Measurements from ENCODE around the gene LAMTOR2. TPM values are rescaled to one million over a fixed set of nuclear protein-coding genes. Genes with fewer than 3 reads are reported as not detected.

Gene LAMTOR2
- total and polyA plus RNA-seq, 9 of the 15 experiments (the other 6 are each of a cell fraction or from before 2014, with no cell fraction given) = 39.0 to 161 (median 74.6) TPM

- ATAC-seq (no peak), FAIRE-seq (no peak), DNase-seq (ENCODE audit: extremely low read depth in 1 of 4, low spot score in 3 of 4) (no peak)
- Histone ChIP-seq H4K20me1 (replicated peaks; ENCODE audit: control insufficient read depth, insufficient read depth, low read length) (no peaks in the 10 kb centered on the region), H3K36me3 (ENCODE audit: control insufficient read depth, insufficient read depth, low read length) (no peaks in the 10 kb centered on the region), H3K27me3 (ENCODE audit: control insufficient read depth in 2 of 2, insufficient read depth in 2 of 2, low read length in 2 of 2) (no peaks in the 10 kb centered on the region), H2AFZ (ENCODE audit: low read depth, low read length) (no peak overlapping the region), H3K4me3 (no peak overlapping the region), H3K27ac (ENCODE audit: extremely low read depth, low read depth, low read length) (no peak overlapping the region), H3K4me2 (ENCODE audit: insufficient read depth, low read length) (no peak overlapping the region), H3K79me2 (ENCODE audit: control insufficient read depth, insufficient read depth, low read length) (no peaks in the 10 kb centered on the region; the same call in 2 of the 3 replicates), H3K9ac (ENCODE audit: insufficient read depth in 1 of 2, low read depth in 2 of 2, low read length in 2 of 2) (peak overlapping the region in 1 of 2 experiments; percentile 43; a peak in 1 of 4 replicates), H3K9me1 (ENCODE audit: control insufficient read depth, insufficient read depth, low read length) (no peaks in the 10 kb centered on the region), H3K4me1 (replicated peaks in 1 of 2; ENCODE audit: control insufficient read depth in 2 of 2, insufficient read depth in 2 of 2, low read length in 2 of 2) (peaks cover 6 to 26% of the 10 kb centered on the region in 2 experiments), H3K9me3 (replicated peaks; ENCODE audit: control insufficient read depth, insufficient read depth, low read depth, low read length) (no peaks in the 10 kb centered on the region)
- ChIA-PET CTCF (ENCODE audit: low intra/inter-chr PET ratio) (interaction anchor here (0.7 to 0.9 kb wide), 2 partner anchors 8 to 31 kb away, joined by 3 read pairs; no protein-coding TSS in a partner anchor), POLR2A (interaction anchor here (0.9 to 12.5 kb wide), 7 partner anchors 10 to 167 kb away, joined by 3 to 164 read pairs (median 4); partner anchors contain the start of gene LMNA)
- WGBS (ENCODE audit: insufficient coverage, low coverage, missing lambda C conversion rate) = 17% methylated on average over 3 of the region's 3 CpGs
- no peak for TF ChIP-seq NR0B1 (IDR thresholded peaks at IDR 0.05; ENCODE audit: partially characterized antibody)
- no peak for TF ChIP-seq CBX5 (IDR thresholded peaks at IDR 0.05; ENCODE audit: borderline replicate concordance, low read depth)
- no peak for TF ChIP-seq NFIC (IDR thresholded peaks at IDR 0.05)
- TF ChIP-seq MEIS2 (IDR thresholded peaks at IDR 0.05; ENCODE audit: partially characterized antibody) = no peak
- TF ChIP-seq CCAR2 (IDR thresholded peaks at IDR 0.05; ENCODE audit: low read depth, low read length) = no peak
- TF ChIP-seq ZNF224 (CRISPR knock-in tag; IDR thresholded peaks at IDR 0.05) = no peak
- no peak for TF ChIP-seq FOXP1 (CRISPR knock-in tag; IDR thresholded peaks at IDR 0.05)
- no peak for TF ChIP-seq CEBPZ (IDR thresholded peaks at IDR 0.05; ENCODE audit: borderline replicate concordance, low read depth, low read length)
- no peak for TF ChIP-seq SRSF1 (IDR thresholded peaks at IDR 0.05; ENCODE audit: low read depth, low read length)
- BruUV-seq (replicated peaks) = no TSS peak
- intact Hi-C loops (cut with micrococcal nuclease) = loop anchor here (5.0 to 10.0 kb wide), 2 partner anchors 128 to 346 kb away; no protein-coding TSS in a partner anchor
- in situ Hi-C loops (cut with MboI) = no loop called here
Measured at GRCh38 chr1:156099282-156099681, 44.7 kb downstream of the LAMTOR2 start.
